ENCODE measurements around the gene SYNGR4.

The SYNGR4 gene

DNA sequence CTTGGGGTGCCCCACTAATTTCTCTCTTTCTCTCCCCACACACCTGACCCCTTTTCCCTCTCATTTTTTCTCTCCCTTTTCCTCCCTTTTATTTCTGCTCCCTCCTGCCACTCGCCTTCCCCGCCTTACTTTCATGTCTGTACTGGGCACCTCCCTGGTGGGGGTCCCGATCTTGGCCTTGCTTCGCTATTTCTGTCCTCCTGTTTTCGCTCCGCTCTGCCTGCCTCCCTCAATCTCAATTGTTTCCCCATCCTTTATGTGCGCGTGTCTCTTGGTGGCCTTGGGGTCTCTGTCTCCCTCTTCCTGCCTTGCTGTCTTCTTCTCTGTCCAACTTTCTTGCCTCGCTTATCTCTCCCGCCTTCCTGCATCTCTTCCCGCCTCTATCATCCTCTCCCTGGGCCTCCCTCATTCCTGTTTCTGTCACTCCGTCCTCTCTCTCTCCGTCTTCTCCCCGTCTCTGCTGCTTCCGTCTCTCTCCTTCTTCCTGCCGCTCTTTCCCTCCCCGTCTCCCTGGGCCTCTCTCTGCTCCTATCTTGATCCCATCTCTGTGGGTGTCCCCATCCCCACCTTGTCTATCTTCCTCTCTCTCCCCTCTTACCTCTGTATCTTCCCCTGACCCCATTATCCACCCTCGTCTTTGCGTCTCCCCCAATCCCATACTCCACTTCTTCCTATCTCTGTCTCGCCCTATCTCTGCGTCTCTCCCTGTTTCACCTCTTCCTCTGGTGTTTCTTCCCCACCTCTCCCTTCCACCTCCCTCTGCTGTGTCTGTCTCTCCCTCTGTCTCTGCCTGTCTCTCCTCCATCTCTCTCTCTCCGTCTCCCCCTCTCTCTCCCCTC, 33.3 kb downstream of the SYNGR4 start:
- no peak for DNase-seq

DNA sequence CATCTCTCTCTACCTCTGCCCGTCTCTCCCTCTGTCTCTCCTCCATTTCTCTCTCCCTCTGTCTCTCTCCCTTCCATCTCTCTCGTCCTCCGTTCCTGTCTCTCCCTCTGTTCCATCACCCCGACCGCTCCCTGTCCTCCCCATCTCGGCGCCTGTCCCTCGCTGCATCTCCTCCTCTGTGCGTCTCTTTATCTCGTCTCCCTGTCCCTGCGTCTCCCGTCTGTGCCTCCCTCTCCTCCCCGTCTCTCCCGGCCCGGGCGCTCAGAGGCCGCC, 33.9 kb downstream of the SYNGR4 start:
- DNase-seq = peak in 1 of 3 experiments; percentile 42

DNA sequence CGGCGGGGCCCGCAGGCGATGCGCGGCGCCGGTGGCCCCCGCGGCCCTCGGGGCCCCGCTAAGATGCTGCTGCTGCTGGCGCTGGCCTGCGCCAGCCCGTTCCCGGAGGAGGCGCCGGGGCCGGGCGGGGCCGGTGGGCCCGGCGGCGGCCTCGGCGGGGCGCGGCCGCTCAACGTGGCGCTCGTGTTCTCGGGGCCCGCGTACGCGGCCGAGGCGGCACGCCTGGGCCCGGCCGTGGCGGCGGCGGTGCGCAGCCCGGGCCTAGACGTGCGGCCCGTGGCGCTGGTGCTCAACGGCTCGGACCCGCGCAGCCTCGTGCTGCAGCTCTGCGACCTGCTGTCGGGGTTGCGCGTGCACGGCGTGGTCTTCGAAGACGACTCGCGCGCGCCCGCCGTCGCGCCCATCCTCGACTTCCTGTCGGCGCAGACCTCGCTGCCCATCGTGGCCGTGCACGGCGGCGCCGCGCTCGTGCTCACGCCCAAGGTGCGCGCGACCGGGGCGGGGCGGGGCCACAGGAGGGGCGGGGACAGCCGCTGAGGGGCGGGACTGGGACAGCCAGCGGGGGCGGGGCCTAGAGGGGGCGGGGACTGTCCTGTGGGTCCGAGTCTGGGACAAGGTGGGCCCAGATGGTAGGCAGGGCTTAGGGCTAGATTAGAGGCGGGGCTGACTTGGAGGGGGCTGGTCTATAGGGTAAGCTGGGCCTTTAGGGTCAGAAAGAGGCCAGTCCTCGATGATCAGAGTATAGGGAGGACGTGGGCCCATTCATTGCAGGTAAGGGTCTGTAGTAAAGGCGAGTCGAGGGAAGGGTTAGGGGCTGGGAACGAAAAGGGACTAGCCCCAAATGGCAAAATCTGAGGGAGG, 34.4 kb downstream of the SYNGR4 start:
- peak; percentile 85 to 95 (median 85) for DNase-seq

DNA sequence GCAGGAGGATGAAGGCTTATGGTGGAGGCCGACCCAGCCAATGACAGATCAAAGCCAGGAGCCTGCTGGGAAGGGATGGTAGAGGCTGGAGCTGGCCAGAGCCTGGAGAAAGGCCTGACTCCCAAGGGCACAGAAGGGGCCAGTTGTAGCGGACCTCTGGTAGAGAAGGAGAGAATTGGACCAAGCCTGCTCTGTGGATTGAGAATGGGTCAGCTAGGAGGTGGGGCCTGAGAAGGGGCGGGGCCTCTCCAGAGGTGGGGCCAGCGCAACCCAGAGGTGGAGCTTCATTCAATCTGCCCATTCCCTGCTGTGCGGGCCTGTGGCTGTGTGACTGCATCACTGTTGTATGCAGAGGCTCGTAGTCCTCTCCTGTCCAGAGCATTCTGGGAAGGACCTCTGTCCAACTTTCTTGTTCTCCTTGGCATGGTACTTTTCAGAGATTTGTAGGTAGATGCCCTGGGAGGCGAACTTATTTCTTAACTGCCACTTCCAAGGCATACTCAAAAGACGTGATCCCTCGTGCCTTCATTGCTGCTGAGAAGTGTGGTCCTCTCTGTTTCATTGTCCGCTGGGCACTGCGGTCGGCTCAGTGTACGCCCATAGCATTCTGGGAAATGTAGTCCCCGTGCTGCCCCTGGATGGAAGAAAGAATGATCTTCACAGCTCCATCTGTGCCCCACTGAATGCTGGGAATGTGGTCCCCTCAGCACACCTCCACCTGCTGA, 36.0 kb downstream of the SYNGR4 start:
- peak; percentile 33 to 86 (median 43) for DNase-seq

DNA sequence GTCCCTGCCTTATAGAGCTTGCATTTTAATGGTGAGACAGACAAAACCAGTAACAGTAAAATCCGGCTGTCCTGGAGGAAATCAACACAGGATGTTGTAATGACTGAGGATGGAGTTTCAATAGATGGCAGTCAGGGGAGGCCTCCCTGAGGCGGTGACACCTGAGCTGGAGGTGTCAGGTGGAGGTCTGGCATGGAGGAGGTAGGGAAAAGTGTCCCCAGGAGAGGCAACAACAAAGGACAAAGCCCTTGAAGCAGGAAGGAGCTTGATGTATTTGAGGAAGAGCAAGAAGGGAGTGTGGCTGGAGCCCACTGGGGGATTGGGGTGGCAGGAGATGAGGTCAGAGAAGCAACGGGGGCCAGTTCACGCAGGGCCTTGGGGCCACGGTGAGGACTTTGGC, 37.1 kb downstream of the SYNGR4 start:
- DNase-seq = no peak

DNA sequence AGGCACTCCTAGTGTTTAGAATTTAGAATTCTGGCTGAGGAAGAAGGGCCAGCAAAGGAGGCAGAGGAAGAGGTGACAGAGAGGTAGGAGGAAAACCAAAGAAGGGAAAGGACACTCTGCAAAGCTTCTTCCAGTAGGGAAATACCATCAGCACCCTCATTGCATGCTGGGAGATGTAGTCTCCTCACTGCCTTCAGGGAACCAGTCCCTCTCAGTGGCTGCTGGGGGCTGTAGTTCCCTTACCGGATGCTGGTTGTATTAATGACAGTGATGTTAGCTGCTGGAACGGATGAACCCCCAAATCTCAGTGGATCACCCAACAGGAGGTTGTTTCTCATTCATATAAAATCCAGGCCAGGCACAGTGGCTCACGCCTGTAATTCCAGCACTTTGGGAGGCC, 39.4 kb downstream of the SYNGR4 start:
- peak; percentile 6 to 63 (median 36) for DNase-seq

DNA sequence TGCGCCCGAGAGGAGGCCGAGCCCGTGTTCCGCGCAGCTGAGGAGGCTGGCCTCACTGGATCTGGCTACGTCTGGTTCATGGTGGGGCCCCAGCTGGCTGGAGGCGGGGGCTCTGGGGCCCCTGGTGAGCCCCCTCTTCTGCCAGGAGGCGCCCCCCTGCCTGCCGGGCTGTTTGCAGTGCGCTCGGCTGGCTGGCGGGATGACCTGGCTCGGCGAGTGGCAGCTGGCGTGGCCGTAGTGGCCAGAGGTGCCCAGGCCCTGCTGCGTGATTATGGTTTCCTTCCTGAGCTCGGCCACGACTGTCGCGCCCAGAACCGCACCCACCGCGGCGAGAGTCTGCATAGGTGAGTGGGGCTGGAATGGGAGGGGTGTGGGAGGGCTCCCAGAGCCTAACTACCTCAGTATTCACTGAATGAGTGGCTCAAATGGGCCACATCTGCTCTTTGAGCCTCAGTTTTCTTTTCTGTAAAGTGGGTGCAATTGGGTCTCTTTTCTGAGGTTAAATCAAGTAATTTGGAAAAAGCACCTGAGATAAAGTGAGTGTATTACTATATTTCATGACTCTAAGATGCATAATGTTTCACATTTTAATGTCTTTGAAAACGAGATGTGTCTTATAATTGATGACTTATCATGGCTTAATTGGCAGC, 41.0 kb downstream of the SYNGR4 start:
- no peak for DNase-seq

DNA sequence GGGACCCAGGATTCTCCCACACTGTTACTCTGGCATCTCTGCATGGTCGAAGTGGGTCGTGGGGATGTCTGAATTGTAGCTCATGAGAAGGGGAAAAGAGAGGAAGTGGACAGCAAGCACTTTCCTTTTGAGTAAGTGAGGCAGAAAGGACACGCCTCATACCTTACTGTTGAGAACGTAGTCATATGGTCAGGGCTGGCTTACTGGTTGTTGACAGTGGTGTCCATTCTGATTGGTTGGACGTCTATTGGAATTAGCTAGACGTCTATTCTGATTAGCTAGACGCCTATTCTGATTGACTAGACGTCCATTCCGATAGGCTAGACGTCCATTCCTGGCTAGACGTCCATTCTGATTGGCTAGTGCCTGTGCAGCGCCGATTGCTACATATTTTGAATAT, 41.7 kb downstream of the SYNGR4 start:
- DNase-seq = no peak

DNA sequence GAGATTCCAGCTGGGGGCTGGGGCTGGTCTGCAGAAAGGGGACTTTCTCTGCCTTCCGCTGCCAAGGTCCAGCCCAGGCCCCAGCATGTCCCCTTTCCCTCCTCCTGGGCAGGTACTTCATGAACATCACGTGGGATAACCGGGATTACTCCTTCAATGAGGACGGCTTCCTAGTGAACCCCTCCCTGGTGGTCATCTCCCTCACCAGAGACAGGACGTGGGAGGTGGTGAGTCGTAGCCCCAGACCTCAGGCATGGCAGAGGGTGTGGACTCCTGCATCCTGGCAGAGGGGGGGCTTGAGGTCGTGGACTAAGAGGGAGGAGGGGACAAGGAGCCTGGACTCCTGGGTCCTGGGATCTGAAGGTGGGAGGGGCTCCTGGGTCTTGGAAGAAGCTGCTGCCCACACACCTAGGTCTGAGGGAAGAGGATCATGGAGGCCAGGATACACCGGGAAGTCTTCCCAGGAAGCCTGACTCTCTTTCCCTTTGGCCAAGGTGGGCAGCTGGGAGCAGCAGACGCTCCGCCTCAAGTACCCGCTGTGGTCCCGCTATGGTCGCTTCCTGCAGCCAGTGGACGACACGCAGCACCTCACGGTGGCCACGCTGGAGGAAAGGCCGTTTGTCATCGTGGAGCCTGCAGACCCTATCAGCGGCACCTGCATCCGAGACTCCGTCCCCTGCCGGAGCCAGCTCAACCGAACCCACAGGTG, 49.9 kb downstream of the SYNGR4 start:
- no peak for DNase-seq

DNA sequence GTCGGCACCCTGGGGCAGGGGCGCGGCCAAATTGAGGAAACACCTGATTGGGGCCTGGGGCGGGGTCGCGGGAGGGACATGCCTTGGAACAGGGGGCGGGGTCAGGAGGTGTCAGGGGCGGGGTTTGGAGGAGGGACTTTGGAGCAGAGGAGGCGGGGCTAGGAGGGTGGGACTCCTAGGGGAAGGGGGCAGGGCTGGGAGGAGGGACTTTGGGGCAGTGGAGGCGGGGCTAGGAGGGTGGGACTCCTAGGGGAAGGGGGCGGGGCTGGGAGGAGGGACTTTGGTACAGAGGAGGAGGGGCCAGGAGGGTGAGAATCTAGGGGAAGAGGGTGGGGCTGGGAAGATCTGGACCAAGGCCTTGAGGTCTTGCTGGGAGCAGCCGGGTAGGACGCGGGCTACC, 51.2 kb downstream of the SYNGR4 start:
- peak in 2 of 3 experiments; percentile 16 to 20 for DNase-seq

DNA sequence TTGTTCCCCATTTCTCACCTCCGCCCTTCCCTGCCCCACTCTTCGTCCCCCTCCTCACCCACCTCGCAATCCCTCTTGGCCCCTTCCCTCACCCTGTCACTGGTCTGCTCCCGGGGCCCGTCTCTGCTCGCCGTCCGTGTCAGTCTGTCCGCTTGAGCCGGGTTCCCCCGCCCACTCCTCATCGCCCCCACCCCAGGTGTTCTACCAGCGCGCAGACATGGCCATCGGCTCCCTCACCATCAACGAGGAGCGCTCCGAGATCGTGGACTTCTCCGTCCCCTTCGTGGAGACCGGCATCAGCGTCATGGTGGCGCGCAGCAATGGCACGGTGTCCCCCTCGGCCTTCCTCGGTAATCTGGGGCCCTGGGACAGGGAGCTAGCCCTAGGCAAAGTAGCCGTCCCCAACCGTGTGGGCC, 51.6 kb downstream of the SYNGR4 start:
- DNase-seq = no peak

DNA sequence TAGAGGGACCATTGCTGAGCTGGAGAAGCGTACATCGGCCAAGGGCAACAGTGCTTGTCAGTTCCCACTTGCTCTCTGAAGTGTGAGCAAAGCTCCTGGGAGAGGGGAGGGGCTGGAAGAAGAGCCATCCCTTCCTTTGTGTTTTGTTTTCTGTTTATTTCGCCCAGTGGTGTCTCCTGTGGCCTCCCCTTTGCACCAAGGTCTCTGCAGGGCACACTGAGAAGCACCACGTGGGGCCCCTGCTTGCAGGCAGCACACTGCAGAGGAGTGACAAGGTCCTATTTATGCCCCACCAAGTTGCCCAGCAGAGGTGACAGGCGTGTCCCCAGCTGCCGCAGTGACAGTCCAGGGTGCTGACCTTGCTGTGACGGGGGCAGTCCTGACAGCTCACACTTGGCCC, 53.3 kb downstream of the SYNGR4 start:
- no peak for DNase-seq

DNA sequence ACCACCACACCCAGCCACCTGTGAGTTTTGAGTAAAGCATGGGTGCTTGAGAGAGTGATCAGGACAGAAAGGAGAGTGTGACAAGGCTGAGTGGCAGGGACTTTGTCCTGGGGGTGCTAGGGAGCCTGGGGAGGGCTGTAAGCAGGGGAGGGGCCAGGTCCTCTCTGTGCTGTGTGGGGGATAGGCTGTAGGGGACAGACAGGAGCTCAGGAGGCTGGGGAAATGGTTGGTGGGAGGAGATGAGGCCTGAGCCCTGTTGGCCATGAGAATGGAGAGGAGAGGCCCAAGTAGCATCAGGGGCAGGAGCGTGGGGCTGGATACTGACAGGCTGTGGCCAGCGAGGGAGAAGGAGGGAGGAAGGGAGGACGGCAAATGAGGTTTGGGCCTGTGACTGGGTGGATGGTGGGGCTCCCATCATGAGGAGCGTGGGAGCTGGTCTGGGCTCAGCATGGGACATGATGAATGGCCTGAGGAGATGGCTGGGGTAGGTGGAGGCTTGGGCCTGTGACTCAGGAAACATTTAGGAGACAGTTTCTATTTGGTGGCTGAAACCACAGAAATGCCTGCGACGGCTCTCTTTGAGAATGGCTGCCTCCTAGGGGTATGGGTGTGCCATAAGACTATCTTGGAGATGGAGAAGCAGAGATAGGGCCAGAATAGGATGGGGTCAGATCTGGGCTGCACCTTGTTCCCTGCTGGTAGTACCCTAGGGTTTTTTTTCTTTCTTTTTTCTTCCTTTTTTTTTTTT, 54.3 kb downstream of the SYNGR4 start:
- DNase-seq = no peak

DNA sequence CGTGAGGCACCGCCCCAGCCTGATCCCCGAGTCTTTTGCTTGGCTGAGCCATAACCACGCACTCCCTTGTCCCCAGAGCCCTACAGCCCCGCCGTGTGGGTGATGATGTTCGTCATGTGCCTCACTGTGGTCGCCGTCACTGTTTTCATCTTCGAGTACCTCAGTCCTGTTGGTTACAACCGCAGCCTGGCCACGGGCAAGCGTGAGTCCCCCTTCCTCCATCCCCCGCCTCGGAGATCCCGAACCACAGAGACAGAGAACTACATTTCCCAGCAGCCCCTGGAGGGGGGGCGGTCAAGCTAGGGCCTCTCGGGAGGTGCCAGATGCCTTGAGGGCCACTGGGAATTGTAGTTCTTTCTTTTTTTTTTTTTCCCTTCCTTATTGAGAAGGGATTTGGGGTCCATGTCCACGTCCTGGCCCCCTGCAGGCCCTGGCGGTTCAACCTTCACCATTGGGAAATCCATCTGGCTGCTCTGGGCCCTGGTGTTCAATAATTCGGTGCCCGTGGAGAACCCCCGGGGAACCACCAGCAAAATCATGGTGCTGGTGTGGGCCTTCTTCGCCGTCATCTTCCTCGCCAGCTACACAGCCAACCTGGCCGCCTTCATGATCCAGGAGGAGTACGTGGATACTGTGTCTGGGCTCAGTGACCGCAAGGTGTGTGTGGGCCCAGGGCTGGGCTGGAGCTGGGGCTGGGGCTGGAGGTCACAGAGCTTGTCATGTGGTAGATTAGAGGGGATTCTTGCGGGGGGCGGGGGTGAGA, 55.2 kb downstream of the SYNGR4 start:
- peak in 2 of 3 experiments; percentile 3 to 49 for DNase-seq

DNA sequence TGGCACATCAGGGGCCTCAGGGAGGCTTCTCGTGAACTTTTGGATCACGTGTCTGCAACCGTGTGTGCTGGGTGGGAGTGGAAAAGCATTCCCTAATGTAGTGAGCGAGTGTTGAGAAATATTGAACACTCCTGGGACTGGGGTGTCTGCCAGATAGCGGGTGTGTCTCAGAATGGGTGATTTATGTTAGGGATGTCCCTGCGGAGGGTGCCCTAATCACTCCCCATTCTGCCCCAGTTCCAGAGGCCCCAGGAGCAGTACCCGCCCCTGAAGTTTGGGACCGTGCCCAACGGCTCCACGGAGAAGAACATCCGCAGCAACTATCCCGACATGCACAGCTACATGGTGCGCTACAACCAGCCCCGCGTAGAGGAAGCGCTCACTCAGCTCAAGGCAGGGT, 57.4 kb downstream of the SYNGR4 start:
- DNase-seq = no peak

DNA sequence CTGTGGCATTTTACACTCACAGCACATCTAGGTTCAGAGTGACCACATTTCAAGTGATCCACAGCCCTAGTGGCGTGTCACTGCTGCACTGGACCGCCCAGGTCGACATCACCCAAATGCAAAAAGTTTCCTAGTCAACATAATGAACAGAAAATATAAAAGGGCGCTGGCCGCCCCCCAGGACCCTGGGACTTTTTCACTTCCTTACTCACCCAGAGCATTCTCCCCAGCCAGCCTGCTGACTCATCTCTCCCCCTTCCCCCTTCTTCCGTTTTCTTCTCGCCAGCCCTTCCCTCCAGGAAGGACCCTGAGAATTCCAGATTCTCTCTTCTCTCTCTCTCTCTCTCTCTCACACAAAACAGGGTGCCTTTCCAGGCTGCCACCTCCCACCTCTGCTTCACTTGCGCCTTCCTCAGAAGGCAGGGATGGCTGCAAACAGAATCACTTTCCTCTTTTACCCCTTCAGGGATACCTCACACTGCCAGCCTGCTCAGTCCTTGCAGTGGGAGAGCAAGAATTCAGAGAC, 60.6 kb downstream of the SYNGR4 start:
- no peak for DNase-seq
